Measurements from ENCODE around the gene PTPRJ.
"Not testable (repeated sequence)": the region's sequence is repeated elsewhere in the genome, so short reads cannot be mapped to it uniquely, and the experiment has no call there.

Gene PTPRJ

GRCh38 chr11:48123934-48124755, 143.8 kb downstream of the PTPRJ start:
- no peak for DNase-seq

DNA sequence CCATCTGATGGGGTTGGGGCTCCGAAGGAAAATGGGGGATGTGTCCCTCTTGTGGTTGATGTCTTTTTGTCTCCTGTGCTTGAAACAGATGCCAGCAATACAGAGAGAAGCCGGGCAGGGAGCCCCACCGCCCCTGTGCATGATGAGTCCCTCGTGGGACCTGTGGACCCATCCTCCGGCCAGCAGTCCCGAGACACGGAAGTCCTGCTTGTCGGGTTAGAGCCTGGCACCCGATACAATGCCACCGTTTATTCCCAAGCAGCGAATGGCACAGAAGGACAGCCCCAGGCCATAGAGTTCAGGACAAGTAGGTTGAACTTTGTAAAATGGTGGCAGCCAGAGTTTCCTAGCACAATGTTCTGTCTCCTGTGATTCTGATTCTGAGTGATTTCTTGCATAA, 144.5 kb downstream of the PTPRJ start:
- DNase-seq, result no peak

GRCh38 chr11:48125866-48126265, 145.5 kb downstream of the PTPRJ start:
- DNase-seq, result no peak

- no peak for DNase-seq
These were observed 147.3 kb downstream of the PTPRJ start for GRCh38 chr11:48127521-48128183.

DNA sequence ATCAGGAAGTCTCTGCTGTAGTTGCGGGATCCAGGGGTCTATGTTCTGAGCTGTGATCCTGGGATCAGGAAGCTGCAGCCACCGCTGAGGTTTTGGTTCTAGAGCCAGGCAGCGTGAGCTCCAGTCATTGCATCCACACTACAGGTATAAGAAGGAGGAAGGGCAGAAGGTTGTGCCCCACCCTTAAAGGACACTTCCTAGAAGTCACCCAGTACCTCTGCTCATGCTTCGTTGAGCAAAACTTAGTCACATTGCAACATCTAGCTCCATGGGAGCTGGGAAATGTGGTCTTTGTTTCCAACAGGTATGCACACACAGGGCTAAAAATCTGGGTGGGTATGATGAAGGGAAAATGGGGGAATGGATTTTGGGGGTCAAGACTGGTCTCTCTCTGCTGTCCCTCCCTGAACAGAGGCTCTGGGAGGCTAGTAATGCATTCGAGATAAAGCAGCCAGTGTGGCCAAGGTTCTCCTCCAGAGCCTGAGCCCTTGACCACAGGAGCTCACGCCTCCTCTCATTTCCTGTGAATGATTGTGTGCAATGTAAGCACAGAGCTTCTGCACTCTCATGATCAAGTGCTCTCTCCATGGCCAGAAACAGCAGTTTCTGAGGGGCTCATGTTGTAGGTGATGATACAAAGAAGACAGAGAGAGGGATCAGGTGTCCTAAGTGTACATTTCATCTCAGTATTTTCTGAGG, 149.5 kb downstream of the PTPRJ start:
- DNase-seq, result no peak

DNA sequence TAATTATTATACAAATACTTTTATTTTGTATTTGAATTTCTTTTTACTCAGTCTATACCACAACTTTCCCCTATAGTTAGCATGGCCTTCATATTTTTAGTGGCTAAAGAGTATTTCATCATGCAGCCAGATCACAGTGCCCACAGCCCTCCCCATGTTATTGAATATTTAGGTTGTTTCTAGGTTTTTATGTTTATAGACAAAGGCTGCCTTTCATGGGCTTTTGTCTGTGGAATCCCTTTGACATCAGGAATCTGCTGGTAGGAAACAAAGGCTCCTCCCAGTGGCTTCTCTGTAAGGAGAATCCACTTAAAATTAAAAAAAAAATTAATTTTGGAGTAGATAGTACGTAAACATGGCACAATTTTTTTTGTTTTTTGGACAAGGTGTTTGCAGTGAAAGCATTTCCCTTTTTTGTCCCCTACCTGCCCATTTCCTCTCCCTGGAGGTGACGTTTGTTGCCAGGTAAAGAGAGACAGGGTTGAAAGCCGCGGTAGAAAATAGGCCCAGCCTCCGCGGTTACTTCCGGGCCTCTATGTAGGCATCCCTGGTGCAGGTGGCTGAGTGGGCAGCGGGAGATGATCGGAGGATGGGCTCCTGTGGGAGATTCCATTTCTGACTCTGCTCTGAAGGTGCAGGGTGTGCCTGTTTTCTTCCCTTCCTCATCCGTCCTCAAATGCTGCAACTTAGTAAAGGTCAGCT, 154.0 kb downstream of the PTPRJ start:
- no peak for DNase-seq

- DNase-seq, result no peak
These were observed 157.9 kb downstream of the PTPRJ start for GRCh38 chr11:48138222-48138621.

GRCh38 chr11:48139896-48140295, 159.5 kb downstream of the PTPRJ start:
- DNase-seq, result not testable (repeated sequence)

DNA sequence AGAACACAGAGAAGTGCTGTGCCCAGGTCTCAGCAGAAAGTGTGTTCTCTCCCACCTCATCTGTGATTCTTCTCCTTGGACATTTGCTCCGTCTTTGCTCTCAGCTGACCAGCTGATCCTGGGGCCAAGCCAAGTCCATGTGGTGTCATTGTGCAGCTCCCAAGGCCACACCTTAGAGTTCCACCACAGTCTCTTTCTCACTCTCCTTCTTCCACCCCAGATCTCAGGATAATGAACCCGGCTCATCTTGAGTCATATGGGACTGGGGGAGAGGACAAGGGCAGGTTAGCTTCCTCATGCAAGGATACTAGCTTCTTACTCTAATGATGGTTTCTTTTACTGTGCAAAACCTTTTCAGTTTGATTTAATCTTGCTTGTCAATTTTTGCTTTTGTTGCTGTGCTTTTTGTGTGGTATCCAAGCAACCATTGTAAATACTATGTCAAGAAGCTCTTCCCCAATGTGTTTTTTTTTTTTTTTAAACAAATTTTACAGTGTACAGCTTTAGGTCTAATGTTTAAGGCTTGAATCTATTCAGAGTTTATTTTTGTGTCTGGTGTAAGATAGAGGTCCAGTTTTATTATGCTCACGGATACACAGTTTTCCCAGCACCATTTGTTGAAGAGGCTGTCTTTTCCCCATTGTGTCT, 161.2 kb downstream of the PTPRJ start:
- no peak for DNase-seq

GRCh38 chr11:48142889-48143288, 162.5 kb downstream of the PTPRJ start:
- DNase-seq, result no peak

DNA sequence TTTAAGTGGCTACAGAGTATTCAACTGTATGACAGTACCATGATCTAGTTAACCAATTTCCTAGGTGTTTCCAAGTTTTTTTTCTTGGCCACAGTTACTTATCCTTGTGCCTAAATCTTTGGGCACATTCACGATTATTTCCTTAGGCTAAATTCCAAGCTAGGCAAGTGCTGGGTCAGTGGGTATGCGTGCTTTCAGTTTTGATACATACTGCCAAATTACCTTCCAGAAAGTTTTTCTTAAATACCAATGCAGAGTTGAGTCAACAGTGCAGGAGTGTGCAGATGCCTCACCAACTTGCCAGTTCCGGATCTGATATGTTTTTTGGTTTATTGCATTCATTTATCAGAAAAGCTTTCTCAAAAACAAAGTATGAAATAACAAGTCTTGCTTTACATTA, 168.4 kb downstream of the PTPRJ start:
- DNase-seq, result no peak

- DNase-seq, result no peak
These were observed 169.9 kb downstream of the PTPRJ start for GRCh38 chr11:48150213-48150612.

- no peak for DNase-seq
These were observed 173.8 kb downstream of the PTPRJ start for GRCh38 chr11:48154151-48154550.

DNA sequence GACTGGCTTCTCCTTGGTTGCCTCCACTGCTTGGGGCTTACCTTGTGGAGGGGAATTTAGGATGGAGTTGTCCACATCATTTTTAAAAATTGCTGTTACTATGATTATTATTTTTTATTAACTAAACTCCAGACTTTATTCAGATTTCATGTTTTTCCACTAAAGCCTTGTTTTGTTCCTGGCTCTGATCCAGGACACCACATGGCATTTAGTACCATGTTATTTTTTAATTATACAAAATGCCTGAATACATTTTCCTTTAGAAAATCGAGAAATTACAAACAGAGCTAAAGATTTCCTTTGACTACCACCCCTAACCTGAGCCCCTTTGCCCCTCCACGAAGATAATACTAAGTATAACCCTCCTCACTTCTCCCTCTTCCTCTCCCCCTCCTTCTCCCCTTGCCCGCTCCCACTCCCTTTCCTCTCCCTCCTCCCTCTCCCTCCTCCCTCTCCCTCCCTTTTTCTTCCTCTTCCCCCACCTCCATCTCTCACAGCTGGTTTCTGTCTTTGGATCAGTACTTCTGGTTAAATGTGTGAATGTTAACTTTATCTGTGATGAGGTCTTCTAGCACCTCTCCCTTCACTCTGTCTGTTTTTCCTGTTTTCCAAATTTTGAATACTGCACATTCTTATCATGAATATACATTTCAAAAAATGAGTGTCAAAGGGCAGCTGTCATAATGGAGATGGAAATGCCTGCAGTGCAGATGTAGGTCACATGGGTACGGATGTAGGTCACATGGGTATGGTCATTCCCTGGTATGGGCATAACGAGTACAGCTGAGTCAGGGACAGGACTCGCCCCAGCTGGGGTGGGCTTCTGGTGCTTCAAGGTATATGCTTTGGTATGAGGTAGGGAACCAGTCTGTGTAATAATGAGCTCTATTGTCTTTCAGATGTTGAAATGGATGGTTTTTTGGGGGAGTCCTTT, 181.9 kb downstream of the PTPRJ start:
- no peak for DNase-seq

- DNase-seq, result no peak
These were observed 182.5 kb downstream of the PTPRJ start for GRCh38 chr11:48162885-48163268.

DNA sequence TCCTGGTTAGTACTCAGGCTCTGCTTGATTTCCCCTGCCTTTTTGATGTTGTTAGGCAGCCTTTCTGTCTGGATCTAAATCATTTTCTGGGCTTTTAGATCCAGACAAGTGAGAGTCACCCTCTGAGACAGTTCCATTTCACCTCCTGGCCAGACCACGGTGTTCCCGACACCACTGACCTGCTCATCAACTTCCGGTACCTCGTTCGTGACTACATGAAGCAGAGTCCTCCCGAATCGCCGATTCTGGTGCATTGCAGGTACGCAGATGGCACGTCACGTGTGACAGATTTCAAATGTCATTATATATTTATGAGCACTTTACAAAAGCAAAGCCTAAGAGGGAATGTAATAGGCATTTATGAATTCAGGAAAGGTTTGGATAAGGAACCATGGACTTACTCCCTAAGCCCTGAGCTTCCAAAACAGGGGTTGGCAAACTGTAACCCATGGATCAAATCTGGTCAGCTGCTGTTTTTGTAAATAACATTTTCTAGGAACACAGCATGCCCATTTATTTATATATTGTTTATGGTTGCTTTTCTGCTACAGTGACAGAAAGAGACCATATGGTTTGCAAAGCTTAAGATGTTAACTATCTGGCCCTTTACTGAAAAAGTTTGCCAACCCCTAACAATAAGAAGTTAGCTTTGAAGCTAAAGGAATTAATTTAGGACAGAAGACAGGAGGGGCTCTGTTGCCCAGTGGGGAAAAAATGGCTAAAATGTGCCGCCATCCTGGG, 183.2 kb downstream of the PTPRJ start:
- no peak for DNase-seq

DNA sequence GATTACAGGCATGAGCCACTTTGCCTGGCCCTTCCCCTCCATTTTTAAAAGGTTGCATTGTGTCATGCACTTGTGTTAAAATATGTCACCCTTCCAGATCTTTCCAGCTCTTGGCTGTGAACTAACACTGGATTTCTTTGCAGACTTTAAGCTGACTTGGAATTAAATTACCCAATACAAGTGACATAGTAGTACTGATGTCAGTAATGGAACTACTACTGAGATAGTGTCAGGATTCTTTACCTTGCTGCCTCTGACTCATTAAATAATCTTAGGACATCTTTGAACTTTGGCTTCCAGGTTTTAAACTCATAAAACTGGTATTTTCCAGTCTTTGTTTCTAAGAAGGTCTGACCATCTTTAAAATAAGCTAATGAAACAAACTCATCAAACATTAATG, 184.5 kb downstream of the PTPRJ start:
- DNase-seq, result no peak

DNA sequence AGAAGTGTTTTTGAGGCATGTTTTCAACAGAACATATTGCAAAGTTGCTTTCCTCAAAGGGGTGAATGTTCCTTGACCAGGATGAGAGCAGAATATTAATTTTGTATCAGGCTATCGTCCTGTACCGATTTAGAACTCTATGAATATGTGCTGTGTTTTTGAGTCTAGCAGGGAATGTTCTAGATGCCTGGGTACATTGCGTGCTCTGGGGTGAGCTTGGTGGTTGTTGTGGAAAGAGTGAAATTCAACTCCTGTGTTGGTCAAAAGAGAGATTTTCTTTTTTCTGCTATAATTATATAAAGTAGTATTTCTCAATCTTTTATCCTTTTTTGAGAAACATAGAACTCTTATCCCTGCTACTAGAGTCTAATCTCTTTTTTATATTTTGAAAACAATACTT, 185.1 kb downstream of the PTPRJ start:
- no peak for DNase-seq

- DNase-seq, result no peak
These were observed 187.0 kb downstream of the PTPRJ start for GRCh38 chr11:48167380-48167779.

GRCh38 chr11:48168815-48169214, 188.5 kb downstream of the PTPRJ start:
- no peak for DNase-seq

DNA sequence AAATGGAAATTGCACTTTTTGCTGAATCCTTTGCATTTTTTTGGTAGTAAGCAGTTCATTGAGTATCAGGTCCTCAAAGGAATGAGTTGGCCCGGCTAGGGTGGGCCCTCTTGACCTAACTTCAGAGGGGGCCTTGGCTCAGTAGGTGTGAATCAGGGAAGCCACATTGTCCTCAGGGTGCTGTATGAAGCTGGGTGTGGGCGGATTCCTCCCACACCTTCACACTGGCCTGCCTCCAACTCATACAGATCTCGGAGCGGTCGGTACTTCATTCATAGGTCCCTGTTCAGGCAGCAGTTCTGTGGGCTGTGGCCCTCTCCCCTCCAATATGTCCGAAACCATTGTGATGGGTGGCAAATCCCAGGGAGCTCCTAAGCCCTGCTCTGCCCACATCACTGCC, 188.9 kb downstream of the PTPRJ start:
- no peak for DNase-seq
